IPS-NIHi7 (cell line): ENCODE results near the gene FDXR.
A peak's percentile ranks its signal among the peaks of the same experiment; 100 is the strongest.

Experiments used
- DNase-seq: peaks from one replicate; pipeline ENCODE4 v3.0.0; 2012; ENCODE audit warnings: mixed read lengths; ENCODE audit errors: extremely low spot score

FDXR gene

GRCh38 chr17:74858672-74859458, 13.9 kb downstream of the FDXR start:
- no peak for DNase-seq

GRCh38 chr17:74857191-74857590, 15.6 kb downstream of the FDXR start:
- DNase-seq: no peak

DNA sequence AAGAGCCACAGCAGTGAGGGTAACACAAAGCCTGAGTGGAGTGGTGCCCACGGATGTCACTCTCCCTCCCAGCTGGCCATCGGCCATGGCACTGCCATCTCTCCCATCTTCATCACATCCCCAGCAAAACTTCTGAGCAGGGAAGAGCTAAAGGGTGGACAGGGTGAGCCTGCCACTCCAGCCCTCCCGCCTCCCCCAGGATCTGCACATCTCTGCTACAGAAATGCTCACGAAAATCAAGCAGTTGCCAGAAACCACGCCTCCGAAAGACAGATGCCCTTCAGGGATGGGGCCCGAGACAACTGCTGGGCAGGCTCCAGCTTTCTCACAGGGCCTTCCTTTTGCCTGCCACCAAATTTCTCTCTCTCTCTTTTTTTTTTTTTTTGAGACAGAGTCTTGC, 16.7 kb downstream of the FDXR start:
- DNase-seq: no peak

- DNase-seq: no peak
Measured at GRCh38 chr17:74855323-74855722, 17.5 kb downstream of the FDXR start.

DNA sequence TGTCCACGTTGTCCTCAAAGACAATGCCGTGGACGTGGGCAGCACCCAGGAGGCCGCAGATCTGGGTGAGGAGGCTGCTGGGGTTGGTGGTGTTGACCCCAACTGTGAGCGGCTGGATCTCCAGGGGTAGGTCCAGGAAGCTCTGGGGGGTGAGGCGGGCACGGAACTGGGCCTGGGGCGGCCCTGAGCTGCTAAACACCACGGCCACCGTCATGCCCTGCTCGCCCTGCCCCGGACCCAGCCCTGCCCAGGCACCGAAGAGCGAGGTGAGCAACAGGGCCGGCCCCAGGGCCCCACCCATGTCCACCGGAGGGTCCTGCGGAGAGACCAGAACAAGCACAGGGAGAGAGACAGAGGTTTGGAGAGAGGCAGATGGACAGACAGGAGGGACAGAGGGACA, 18.0 kb downstream of the FDXR start:
- no peak for DNase-seq

DNA sequence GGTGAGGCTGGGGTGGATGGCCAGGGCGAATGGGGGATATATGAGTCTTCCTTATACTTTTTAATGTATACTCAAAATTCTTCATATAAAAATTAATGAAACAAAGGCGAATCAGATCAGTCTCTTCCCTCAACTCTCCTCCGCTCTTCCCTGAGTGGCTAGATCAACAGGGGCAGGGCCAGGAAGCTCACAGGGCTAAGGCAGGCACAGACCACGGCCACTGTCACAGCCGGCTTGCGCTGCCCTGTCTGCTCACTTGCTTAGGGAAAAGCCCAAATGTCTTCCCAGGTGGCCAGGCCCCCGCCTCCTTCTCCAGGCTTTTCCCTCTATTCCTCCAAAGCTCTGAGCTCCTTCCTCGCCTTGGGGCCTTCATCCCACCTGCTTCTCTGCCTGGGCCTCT, 19.1 kb downstream of the FDXR start:
- no peak for DNase-seq

DNA sequence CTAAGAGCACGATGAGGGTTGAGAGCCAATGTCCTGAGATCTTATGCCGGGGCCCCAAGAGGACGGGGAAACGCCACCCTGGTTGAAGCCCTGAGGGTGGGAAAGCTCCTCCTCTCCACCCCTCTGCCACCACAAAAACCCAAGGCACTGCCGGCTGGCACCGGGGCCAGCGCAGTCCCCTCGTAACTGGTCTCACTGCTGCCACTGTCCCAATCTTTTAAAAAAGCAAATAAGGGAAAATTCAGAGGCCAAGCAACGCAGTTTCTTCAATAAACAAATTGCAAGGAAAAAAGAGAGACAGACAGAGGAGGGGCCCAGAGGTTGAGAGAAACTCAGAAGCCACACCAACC, 19.8 kb downstream of the FDXR start:
- no peak for DNase-seq

DNA sequence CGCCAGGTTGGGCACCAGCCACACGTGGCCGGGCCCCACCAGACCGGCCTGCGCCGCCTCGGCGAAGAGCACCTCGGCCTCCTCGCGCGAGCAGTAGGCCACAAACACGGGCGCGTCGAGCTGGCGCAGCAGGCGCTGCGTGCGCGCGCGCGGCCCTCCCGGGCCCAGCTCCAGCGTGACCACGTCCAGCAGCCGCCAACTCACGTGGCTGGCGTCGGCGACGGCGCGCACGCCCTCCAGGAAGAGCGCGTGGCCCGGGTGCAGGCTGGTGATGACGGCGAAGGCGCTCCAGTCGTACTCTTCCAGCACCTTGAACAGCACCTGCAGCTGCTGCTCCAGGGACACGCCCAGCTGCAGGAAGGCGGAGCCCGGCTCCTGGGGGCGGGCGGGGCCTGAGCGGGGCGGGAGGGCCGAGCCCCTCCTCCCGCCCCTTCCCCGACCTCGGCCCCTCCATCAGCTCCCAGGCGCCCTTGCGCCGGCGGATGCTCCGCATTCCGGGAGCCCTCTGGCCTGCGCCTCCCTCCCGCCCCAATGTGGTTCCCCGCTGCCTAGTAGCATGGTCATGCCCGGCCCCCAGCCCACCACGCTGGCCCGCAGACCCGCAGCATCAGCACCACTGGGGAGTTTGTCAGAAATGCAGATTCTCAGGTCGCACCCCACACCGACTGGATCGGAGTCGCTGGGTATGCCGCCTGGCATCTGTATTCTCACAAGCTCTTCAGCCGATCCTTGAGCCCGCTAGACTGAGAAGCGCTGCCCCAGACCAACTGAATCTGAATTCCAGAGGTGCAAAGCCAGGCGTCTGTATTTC, 20.4 kb downstream of the FDXR start:
- DNase-seq: peak; percentile 98

- no peak for DNase-seq
Measured at GRCh38 chr17:74851612-74852236, 21.1 kb downstream of the FDXR start.

DNA sequence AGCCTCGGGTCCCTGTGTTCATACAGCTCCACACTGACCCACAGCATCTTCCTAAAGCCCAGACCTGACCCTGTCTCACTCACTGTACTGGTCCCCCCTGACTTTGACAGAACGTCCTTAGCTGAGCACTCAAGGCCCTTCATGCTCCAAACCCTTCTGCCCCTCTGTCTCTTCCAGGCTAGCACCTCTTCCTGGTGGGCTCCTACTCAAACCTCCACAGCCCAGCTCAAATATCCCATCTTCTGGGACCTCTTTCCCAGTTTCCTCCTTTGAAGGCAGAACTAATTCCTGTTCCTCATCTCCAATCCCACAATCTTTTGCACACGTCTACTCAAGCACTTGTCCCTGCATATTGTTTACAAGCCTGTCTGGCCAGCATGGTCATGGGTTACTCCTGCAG, 21.9 kb downstream of the FDXR start:
- no peak for DNase-seq

DNA sequence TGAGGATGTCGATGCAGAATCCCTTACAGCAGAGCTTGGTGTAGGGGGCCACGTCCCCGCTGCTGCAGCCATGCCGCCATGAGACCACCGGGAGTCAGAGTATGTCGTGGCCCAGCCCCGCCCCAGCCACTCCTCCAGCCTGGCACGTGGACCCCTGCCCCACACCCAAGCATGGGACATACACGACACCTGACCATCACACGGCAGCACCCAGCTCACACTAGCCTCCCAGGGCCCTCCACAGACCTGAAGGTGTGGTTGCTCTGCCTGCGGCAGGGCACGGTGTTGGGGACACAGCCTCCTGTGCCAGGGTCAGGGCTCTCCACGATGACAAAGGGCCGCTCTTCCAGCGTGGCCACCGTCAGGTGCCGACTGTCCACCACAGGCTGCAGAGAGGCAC, 22.5 kb downstream of the FDXR start:
- DNase-seq: no peak

GRCh38 chr17:74848656-74849399, 24.0 kb downstream of the FDXR start:
- DNase-seq: no peak

- no peak for DNase-seq
Measured at GRCh38 chr17:74846621-74847020, 26.2 kb downstream of the FDXR start.

- no peak for DNase-seq
Measured at GRCh38 chr17:74843352-74843627, 29.5 kb downstream of the FDXR start.

DNA sequence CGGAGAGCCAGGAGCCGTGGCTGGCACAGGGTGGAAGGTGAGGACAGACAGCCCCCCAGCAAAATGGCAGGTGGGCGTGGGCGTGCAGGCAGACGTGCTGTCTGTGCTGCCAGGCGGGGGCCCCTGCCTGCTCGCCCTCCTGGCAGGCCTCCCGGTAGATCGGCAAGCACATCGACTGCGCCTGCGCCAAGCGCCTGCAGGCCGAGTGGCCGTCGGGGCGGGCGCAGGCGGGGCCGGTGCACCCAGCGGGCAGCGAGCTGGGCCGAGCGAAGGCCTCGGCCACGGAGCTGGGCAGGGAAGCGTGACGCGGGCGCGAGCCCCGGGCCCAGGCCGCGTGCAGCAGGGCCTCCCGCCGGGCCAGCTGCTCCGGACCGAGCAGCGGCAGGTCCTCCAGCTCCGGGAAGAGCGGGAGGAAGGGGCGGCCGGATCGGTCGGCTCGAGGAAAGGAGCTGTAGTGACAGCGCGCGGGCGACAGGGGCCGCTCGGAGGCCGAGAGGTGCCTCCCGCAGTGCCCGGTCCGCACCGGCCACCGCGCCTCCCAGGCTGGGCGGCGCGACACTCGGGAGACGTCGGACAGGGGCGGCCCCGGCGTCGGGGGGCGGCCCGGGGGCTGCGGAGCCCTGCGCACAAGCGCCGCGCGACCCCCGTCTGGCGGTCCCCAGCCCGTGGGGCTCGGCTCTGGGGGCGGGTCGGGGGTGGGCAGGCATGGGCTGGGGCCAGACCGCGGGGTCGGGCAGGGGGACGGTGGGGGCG, 30.0 kb downstream of the FDXR start:
- DNase-seq: peak; percentile 92

DNA sequence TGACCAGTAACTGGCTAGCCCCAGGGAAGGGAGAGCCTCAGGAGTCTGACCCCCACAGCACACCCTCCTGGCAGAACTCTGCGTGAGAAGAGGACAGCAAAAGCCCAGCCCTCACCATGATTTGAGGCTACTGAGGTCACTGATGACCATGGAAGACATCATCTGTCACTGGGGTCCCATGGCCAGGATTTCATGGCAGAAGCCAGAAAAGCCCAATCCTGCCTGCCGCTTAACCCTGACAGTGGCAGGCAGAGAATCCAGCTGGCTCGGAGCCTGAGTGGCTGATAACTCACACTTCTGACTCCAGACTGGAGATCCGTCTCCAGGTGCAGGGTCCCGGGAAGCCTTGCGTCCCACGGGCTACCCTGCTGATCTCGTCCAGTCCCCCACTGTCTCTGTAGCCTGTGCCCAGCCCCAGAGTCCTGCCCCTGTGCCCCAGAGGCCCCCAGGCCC, 30.6 kb downstream of the FDXR start:
- no peak for DNase-seq

DNA sequence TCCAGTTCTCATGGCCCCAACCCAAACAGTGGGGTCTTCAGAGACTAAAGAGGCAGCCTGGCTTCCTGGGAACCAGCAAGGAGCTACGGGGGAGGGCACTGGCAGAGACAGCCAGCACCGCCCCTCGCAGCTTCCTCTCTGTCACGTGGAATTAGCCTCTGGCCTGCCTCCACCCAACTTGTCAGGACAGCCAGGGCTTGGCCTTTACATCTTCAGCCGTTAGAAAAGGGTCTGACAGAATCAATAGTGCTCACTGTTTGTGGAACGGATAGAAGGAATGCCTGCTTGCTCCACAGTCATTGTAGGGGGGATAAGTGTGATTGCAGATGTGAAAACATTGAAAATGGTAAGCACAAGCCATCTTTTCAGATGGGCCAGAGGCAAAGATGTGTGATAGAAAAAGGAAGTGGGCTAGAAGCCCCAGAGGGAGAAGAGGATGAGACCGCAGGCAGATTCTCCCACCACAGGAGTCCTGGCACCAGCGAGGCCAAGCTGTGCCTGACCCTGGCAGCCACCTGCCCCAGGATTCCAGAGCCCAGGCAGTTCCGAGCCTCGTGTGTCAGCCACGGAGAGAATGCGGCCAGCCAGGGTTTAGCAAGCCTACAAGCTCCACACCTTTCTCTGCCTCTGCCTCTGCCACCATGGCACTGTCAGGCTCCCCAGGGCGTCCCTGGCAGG, 31.7 kb downstream of the FDXR start:
- peak; percentile 62 for DNase-seq

GRCh38 chr17:74839990-74840852, 32.6 kb downstream of the FDXR start:
- peak; percentile 66 for DNase-seq

- no peak for DNase-seq
Measured at GRCh38 chr17:74838274-74838673, 34.5 kb downstream of the FDXR start.
